Measurements from ENCODE around the gene TNP2. TPM values are rescaled to one million over a fixed set of nuclear protein-coding genes. Genes with fewer than 3 reads are reported as not detected.

TNP2 gene
- total RNA-seq, result not detected in 2 replicates

- no peak for DNase-seq (ENCODE audit: low read depth in 2 of 2)
Observed at GRCh38 chr16:11268921-11269375, at the start of gene TNP2. TNP2 (minus strand) TSS chr16:11269325; CDS start chr16:11269262, 63 bp downstream.

DNA sequence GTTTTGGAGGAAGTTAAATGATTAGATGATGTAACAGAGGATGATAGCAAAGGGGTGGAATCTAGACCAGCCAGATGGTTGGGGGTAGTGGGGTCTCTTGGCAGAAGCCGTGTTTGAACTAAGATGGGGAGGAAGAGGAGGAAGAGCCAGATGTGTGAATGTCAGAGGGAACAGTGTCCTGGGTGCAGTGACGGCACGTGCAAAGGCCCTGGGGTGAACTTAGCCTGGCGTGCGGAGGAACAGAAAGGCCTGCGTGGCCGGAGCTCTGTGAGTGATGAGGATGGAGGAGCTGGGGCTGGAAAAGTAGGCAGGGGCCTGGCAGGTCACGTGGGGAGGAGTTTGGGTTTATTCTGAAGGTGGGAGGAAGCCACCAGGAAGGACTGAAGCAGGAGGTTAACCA, 49.7 kb upstream of the TNP2 start:
- no peak for DNase-seq (ENCODE audit: low read depth in 2 of 2)

GRCh38 chr16:11316331-11317015, 47.3 kb upstream of the TNP2 start:
- DNase-seq (ENCODE audit: low read depth in 2 of 2), result no peak

DNA sequence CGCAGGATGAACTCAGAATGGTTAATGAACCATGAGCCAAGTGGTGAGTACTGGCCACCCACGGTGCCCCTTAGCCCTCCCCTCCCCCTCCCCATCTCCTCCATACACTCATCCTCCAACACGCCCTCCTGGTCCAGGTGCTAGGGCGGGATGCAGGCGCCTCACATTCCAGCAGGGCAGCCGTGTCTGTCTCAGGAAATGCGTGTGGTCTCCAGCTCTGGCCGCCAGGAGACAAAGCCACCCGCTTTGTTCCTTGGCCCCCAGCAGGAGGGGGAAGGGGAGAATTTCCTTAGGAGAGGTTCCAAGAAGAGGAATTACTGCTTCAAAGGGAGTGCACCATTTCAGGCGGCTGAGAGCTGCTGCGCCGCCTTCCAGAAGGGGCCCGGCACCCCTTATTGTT, 46.4 kb upstream of the TNP2 start:
- peak in 1 of 2 donors; percentile 45 for DNase-seq (ENCODE audit: low read depth in 2 of 2)

DNA sequence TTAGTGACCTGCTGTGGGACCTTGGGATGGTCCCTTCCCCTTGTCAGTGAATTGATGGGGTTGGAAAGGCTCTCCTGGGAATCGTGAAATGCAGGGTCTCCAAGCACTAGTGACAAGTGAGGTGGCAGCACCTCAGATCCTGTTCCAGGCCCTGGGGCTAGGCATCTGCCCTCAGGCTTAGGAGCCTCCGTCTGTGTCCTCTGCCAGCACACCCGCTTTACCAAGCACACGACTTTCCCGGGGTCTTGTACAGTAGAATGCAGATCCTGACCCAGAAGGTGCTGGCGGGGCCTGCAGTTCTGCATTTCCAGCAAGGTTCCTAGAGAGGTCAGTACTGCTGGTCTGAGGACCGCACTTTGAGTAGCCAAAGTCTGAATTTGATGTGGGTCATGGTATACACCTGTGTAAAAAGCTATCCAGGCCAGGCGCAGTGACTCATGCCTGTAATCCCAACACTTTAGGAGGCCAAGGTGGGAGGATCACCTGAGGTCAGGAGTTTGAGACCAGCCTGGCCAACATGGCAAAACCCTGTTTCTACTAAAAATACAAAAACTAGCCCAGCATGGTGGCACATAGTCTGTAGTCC, 45.3 kb upstream of the TNP2 start:
- DNase-seq (ENCODE audit: low read depth in 2 of 2), result no peak

DNA sequence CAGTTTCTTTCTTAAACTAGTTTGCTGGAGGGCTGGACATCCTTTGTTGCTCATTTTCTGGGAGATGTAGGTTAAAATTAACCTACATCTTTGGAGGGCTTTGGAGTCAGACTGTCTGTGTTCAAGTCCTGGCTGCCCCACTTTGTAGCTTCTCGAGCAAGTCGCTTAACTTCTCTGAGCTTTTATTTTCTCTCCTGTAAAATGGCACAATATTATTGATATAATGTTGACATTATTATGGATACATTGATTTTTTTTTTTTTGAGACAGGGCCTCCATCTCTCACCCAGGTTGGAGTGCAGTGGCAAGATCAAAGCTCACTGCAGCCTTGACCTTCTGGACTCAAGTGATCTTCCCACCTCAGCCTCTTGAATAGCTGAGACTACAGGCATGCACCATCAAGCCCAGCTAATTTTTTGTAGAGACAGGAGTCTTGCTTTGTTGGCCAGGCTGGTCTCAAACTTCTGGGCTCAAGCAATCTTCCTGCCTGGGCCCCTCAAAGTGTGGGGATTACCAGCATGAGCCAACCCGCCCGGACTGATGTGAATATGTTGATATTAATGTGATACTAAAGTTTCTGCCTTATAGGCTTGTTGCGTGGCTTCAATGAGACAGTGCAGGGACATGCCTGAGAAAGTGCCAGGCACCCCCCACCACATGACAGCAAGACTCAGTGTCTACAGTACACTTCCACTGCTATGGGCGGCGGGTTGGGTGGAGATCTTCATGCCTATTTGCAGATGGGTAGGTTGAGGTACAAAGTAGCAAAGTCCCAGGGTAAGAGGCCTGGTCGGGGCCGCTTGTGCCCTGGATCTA, 44.6 kb upstream of the TNP2 start:
- no peak for DNase-seq (ENCODE audit: low read depth in 2 of 2)

GRCh38 chr16:11312718-11313492, 43.8 kb upstream of the TNP2 start:
- DNase-seq (ENCODE audit: low read depth in 2 of 2), result no peak

DNA sequence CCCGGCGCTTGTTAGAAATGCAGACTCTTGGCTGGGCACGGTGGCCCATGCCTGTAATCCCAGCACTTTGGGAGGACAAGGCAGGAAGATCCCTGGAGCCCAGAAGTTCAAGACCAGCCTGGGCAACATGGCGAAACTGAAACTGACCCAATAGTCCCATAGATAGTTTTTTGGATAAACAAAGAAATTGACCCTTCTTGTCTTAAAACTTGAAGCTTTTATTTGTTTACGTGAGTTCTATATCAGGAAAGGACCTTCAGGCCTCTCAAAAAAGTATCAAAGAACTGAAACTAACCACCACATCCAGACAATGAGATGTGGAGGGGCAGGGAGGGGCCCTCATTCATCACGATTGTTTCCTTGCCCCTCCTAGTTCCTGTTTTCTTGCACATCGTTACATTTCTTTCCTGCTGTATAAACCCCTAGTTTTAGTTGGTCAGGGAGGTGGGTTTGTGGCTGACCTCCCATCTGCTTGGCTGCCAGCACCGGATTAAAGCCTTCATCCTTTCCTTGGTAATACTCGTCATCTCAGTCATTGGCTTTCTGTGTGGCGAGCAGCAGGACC, 42.0 kb upstream of the TNP2 start:
- peak in 1 of 2 donors; percentile 57 for DNase-seq (ENCODE audit: low read depth in 2 of 2)

- DNase-seq (ENCODE audit: low read depth in 2 of 2), result no peak
Observed at GRCh38 chr16:11310634-11310977, 41.5 kb upstream of the TNP2 start.

- no peak for DNase-seq (ENCODE audit: low read depth in 2 of 2)
Observed at GRCh38 chr16:11309895-11310633, 40.9 kb upstream of the TNP2 start.

- DNase-seq (ENCODE audit: low read depth in 2 of 2), result no peak
Observed at GRCh38 chr16:11308493-11309283, 39.6 kb upstream of the TNP2 start.

DNA sequence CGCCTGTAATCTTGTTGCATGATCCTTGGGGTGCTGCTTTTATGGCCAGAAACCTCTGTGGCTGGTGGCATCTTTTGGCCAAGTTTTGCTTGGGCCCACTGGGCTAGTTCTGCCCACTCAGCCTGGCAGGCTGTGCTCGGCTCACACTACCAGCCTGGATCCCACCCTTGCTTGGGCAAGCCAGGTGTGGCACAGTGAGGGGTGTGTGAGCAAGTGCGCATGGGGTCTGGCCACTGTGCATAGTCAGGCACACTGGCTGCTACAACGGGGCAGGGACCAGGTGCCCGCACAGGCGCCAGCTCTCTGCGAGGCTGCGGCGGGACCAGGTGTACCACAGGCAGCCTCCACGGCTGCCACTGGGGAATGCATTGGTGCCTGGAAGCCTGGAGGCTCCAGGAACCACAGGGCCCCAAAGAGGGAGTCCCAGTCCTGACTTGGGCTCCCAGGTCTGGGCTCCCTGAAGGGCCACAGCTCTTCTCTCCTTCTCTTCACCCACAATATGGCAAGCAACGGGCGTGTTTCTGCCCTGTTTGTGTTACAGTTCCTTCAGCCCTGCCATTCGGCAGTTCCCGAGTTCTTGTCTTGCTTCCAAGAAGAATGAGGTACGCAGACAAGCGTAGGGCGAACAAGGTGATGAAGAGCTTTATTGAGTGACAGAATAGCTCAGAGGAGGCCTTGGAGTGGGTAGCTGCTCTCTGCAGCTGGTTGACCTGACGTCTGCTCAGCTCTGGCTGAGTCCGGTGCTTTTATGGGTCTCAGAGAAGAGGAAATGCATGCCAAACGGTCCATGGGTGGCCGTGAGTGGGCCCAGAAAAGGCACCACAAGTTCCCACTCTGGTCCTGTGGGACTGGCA, 38.7 kb upstream of the TNP2 start:
- no peak for DNase-seq (ENCODE audit: low read depth in 2 of 2)

GRCh38 chr16:11306997-11307638, 38.0 kb upstream of the TNP2 start:
- no peak for DNase-seq (ENCODE audit: low read depth in 2 of 2)

DNA sequence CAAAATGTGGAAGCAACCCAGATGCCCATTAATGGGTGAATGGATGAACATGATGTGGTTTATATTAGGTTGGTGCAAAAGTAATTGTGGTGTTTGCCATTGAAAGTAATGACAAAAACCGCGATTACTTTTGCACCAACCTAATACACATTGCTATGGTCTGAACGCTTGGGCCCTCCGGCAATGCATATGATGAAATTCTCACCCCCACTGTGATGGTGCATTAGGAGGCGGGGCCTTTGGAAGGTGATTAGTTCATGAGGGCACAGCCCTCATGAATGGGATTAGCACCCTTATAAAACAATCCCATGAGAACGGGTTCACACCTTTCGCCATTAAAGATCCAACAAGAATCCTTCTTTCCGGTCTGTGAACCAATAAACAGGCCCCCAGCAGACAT, 37.3 kb upstream of the TNP2 start:
- no peak for DNase-seq (ENCODE audit: low read depth in 2 of 2)

- DNase-seq (ENCODE audit: low read depth in 2 of 2), result no peak
Observed at GRCh38 chr16:11303405-11304138, 34.4 kb upstream of the TNP2 start.

- DNase-seq (ENCODE audit: low read depth in 2 of 2), result no peak
Observed at GRCh38 chr16:11302977-11303376, 33.9 kb upstream of the TNP2 start.

DNA sequence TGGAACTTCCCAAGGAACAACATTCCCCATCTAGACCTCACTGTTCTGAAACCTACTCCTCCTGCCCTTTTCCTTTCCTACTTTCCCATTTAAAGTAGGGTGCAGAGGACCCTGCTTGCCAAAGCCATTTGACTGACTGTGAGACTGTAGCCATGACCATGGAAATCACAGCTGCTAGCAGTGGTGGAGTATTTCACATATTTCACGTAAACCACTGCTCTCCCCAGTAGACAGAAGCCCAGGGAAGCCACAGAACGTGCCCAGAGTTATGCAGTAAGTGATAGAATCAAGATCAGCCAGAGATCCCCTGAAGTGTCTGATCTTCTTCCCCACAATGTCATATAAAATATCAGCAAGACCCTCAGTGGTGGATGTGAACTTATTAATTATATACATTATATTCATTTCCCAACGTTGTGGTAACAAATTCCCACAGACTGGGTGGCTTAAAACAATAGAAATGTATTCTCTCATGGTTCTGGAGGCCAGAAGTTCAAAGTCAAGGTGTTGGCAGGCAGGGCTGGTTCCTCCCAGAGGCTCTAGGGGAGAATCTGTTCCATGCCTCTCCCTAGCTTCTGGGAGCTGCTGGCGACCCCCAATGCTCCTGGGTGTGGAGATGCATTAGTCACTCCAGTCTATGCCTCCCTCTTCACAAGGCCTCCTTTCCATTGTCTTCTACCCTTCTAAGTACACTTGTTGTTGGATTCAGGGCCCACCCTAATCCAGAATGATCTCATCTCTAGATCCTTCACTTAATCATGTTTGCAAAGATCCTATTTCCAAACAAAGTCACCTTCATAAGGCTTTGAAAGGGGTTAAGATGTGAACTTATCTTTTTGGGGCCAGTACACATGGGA, 32.7 kb upstream of the TNP2 start:
- DNase-seq (ENCODE audit: low read depth in 2 of 2), result no peak

All from lung microvascular endothelial cell (primary cell).